Ishikawa (cell line): ENCODE data around the gene PLA1A.

Experiments used
- CEBPB ChIP-seq: IDR thresholded peaks from 2 replicates; pipeline ENCODE4 v1.6.1; 2012
- EGR1 ChIP-seq: IDR thresholded peaks from 2 replicates; pipeline ENCODE4 v1.6.1; 2012
- EP300 ChIP-seq: IDR thresholded peaks from 2 replicates; pipeline ENCODE4 v1.6.1; 2012; ENCODE audit warnings: borderline replicate concordance
- NFIC ChIP-seq: IDR thresholded peaks from 2 replicates; pipeline ENCODE4 v1.6.1; 2012
- RAD21 ChIP-seq: IDR thresholded peaks from 2 replicates; pipeline ENCODE4 v1.6.1; 2012; ENCODE audit warnings: low read depth
- TAF1 ChIP-seq: IDR thresholded peaks from 2 replicates; pipeline ENCODE4 v1.6.1; 2012; ENCODE audit warnings: low read depth, mild to moderate bottlenecking
- YY1 ChIP-seq: IDR thresholded peaks from 2 replicates; pipeline ENCODE4 v1.6.1; 2012; ENCODE audit warnings: low read depth
- ZBTB7A ChIP-seq: IDR thresholded peaks from 2 replicates; pipeline ENCODE4 v1.6.1; 2012; ENCODE audit warnings: low read depth
- TF ChIP-seq, protein P1 (sequence below): IDR thresholded peaks from 2 replicates; pipeline ENCODE4 v1.6.1; 2012; ENCODE audit warnings: low read depth, mild to moderate bottlenecking
- TF ChIP-seq, protein P2 (sequence below): IDR thresholded peaks from 2 replicates; pipeline ENCODE4 v1.6.1; 2012

GRCh38 chr3:119602676-119603075 is 5.0 kb downstream of the PLA1A start:
- TF ChIP-seq RAD21 (no peak), EGR1 (no peak), NFIC (no peak), CEBPB (no peak), TAF1 (no peak), YY1 (no peak), EP300 (no peak), ZBTB7A (no peak)
- TF ChIP-seq, protein P1, sequence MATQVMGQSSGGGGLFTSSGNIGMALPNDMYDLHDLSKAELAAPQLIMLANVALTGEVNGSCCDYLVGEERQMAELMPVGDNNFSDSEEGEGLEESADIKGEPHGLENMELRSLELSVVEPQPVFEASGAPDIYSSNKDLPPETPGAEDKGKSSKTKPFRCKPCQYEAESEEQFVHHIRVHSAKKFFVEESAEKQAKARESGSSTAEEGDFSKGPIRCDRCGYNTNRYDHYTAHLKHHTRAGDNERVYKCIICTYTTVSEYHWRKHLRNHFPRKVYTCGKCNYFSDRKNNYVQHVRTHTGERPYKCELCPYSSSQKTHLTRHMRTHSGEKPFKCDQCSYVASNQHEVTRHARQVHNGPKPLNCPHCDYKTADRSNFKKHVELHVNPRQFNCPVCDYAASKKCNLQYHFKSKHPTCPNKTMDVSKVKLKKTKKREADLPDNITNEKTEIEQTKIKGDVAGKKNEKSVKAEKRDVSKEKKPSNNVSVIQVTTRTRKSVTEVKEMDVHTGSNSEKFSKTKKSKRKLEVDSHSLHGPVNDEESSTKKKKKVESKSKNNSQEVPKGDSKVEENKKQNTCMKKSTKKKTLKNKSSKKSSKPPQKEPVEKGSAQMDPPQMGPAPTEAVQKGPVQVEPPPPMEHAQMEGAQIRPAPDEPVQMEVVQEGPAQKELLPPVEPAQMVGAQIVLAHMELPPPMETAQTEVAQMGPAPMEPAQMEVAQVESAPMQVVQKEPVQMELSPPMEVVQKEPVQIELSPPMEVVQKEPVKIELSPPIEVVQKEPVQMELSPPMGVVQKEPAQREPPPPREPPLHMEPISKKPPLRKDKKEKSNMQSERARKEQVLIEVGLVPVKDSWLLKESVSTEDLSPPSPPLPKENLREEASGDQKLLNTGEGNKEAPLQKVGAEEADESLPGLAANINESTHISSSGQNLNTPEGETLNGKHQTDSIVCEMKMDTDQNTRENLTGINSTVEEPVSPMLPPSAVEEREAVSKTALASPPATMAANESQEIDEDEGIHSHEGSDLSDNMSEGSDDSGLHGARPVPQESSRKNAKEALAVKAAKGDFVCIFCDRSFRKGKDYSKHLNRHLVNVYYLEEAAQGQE = no peak
- TF ChIP-seq, protein P2, sequence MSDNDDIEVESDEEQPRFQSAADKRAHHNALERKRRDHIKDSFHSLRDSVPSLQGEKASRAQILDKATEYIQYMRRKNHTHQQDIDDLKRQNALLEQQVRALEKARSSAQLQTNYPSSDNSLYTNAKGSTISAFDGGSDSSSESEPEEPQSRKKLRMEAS = no peak
